Raji (cell line): ENCODE measurements around the gene DROSHA.

Experiments
- POLR2A ChIP-seq: IDR thresholded peaks from 2 replicates; pipeline ENCODE4 v1.6.1; 2011; ENCODE audit warnings: low read depth, low read length, control low read depth; ENCODE audit not compliant: insufficient read depth

DROSHA gene

GRCh38 chr5:31383734-31384133, 148.2 kb downstream of the DROSHA start:
- no peak for TF ChIP-seq POLR2A

GRCh38 chr5:31382051-31382878, 149.6 kb downstream of the DROSHA start:
- no peak for TF ChIP-seq POLR2A

- no peak for TF ChIP-seq POLR2A
These were observed 150.6 kb downstream of the DROSHA start for GRCh38 chr5:31381299-31381698.

GRCh38 chr5:31380049-31380448, 151.8 kb downstream of the DROSHA start:
- no peak for TF ChIP-seq POLR2A

- no peak for TF ChIP-seq POLR2A
These were observed 153.1 kb downstream of the DROSHA start for GRCh38 chr5:31378838-31379237.

GRCh38 chr5:31378136-31378535, 153.8 kb downstream of the DROSHA start:
- TF ChIP-seq POLR2A, result no peak

GRCh38 chr5:31377274-31377946, 154.5 kb downstream of the DROSHA start:
- no peak for TF ChIP-seq POLR2A

- no peak for TF ChIP-seq POLR2A
These were observed 155.7 kb downstream of the DROSHA start for GRCh38 chr5:31375999-31376720.

- TF ChIP-seq POLR2A, result no peak
These were observed 159.8 kb downstream of the DROSHA start for GRCh38 chr5:31372124-31372523.

GRCh38 chr5:31366941-31367340, 165.0 kb downstream of the DROSHA start:
- no peak for TF ChIP-seq POLR2A

- TF ChIP-seq POLR2A, result no peak
These were observed 166.1 kb downstream of the DROSHA start for GRCh38 chr5:31365776-31366175.

- no peak for TF ChIP-seq POLR2A
These were observed 166.8 kb downstream of the DROSHA start for GRCh38 chr5:31364881-31365636.

- no peak for TF ChIP-seq POLR2A
These were observed 168.8 kb downstream of the DROSHA start for GRCh38 chr5:31362931-31363568.

- no peak for TF ChIP-seq POLR2A
These were observed 169.4 kb downstream of the DROSHA start for GRCh38 chr5:31362529-31362900.

GRCh38 chr5:31361234-31361633, 170.7 kb downstream of the DROSHA start:
- no peak for TF ChIP-seq POLR2A
